NCI-H446 (cell line): Measurements from ENCODE around the gene IL16.

Experiments used
- DNase-seq, 2 experiments: peaks; one replicate each; lab custom pipeline; 2025; lab: John Stamatoyannopoulos, UW

IL16 gene

GRCh38 chr15:81275711-81276392 is 79.2 kb downstream of the IL16 start:
- DNase-seq, result no peak

GRCh38 chr15:81276967-81277366 is 80.3 kb downstream of the IL16 start:
- DNase-seq, result no peak

GRCh38 chr15:81277851-81278250 is 81.2 kb downstream of the IL16 start:
- no peak for DNase-seq

DNA sequence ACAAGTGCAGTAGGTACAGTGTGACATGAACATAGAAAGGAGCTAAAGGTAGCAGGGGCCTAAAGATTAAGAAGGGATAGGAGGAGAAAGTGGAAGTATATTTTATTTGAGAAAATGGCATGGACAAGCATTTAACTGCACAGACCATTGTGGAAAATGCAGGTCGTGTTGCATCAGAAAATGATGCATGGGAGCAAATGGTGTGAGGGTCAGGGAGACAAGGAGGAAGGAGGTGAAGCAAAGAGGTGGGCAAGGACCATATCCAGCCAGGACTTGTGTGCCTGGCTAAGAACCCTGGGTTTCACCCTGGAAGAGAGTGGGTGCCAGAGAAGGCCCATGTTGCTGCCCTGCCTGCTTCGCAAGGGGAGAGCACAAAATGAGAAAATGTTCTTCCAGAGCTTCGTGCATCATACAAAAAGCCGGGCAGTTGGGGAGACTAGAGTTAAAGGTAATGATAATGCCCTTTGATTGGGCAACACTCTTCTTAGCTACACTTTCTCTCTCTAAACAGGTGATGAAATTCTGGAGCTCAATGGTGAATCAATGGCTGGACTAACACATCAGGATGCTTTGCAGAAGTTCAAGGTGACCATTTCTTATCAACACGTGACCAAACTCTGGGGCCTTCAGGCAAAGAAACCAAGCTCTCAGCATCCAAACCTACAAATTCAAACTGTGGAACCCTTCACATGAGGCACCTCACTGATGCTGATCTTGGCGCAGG is 81.8 kb downstream of the IL16 start:
- no peak for DNase-seq

DNA sequence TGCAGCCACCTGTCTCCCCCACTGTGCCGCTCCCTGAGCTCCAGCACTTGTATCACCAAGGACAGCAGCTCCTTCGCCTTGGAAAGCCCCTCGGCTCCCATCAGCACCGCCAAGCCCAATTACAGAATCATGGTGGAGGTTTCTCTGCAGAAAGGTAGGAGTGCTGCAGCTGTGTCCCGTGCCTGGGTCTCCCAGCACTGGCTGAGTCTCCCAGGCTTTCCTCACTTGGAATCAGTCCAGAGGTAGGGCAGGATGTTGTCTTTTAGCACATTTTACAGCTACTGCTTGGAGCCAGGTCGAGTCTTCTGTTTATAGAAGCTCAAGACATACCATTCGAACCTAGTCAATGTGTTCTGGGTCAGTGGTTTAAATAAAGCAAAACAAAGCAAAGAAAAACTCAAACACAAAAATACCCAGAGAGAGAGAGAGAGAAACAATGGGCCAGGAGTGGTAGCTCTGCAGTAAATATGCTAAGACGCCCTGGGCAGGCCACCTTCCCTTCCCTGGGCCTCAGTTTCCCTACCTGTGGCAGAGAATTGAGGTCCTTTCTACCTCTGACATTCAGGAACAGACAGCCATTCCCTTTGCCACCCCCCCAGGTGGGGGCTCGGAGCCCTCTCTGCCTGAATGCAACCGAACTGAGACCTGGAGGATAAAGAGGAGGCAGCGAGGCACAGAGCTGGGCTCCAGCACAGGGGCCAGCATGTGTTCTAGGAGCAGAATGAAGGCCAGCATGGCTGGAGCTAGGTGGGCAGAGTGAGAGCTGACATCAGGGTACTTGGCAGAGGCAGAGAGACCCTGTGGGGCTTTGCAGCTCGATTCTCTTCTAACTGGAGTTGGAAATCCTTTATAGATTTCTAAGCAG is 83.2 kb downstream of the IL16 start:
- DNase-seq, result no peak

- DNase-seq, result peak in 1 of 2 experiments; percentile 11
Observed at GRCh38 chr15:81280696-81281455, 84.2 kb downstream of the IL16 start.

GRCh38 chr15:81281456-81281735 is 84.7 kb downstream of the IL16 start:
- no peak for DNase-seq

- no peak for DNase-seq
Observed at GRCh38 chr15:81281766-81282605, 85.3 kb downstream of the IL16 start.

DNA sequence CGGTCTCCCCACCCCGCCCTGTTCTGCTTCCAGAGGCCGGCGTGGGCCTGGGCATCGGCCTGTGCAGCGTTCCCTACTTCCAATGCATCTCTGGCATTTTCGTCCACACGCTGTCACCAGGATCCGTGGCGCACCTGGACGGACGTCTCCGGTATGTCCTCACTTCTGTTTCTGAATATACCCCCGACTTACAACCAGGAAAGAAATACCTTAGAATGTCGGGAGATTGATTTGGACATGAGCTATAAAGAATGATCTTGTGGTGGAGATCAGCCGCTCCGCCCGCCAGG is 85.9 kb downstream of the IL16 start:
- no peak for DNase-seq

DNA sequence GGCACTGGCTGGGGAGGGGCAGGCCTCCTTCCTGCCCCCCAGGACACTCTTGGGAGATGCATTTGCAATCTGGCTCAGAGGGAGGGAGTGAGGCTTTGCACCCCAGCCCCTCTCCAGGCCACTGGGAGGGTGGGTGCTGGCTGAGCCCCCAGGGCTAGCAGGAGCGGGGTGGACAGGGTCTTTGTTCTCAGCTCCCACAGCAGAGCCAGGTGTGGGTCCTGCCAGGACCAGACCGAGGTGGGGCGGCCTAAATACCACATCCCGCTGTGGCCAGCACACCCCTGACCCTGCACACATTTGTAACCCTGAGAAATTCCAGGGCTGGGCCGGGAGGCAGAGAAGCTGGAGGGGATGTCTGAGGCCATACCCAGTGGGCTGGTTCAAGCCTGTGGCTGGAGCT is 86.2 kb downstream of the IL16 start:
- DNase-seq, result no peak

DNA sequence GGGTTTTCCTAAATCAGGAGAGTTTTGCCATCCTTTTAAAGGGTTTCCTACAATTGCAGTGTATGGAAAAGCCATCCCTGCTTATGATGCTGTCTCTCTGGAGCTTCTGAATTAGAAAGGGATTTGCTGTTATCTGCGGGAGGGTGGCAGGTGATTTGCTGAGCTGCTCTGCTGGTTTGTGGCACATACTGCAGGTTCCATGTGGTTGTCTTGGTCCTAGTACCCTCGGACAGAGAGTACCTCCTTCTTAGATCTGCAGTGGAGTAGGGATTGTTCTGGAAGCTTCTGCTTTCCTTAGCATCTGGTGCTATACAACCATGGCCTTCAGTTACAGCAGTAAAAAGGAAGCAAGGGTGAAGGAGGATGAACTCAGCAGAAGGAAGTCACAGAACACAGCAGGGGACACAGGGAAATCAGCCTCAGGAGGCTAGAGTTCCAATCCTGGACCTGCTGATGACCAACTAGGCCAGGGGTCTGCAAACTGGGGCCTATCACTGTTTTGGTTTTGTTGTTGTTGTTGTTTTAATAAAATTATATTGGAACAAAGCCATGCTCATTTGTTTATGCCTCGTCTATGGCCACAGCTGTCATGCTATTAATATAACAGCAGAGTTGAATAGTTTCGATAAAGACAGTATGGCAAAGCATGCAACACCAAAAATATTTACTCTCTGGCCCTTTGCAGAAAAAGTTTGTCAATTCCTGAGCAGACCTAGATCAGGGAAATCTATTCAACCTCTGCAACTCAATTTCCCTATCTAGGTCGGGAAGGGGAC is 87.8 kb downstream of the IL16 start:
- no peak for DNase-seq

- DNase-seq, result no peak
Observed at GRCh38 chr15:81285461-81285860, 88.8 kb downstream of the IL16 start.

DNA sequence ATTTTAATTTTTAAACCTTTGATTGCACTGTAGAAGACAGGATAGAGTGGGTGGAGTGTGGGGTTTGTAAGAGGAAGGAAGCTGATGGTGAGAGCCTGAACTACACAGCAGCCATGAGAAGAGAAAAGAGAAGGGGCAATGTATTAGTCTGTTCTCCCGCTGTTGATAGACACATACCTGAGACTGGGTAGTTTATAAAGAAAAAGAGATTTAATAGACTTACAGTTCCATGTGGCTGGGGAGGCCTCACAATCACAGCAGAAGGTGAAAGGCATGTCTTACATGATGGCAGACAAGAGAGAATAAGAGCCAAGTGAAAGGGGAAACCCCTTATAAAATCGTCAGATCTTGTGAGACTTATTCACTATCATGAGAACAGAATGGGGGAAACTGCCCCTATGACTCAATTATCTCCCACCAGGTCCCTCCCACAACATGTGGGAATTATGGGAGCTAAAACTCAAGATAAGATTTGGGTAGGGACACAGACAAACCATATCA is 90.0 kb downstream of the IL16 start:
- no peak for DNase-seq

GRCh38 chr15:81288040-81288439 is 91.4 kb downstream of the IL16 start:
- peak in 1 of 2 experiments; percentile 20 for DNase-seq

GRCh38 chr15:81288616-81289015 is 91.9 kb downstream of the IL16 start:
- DNase-seq, result no peak

- no peak for DNase-seq
Observed at GRCh38 chr15:81289910-81290309, 93.2 kb downstream of the IL16 start.

DNA sequence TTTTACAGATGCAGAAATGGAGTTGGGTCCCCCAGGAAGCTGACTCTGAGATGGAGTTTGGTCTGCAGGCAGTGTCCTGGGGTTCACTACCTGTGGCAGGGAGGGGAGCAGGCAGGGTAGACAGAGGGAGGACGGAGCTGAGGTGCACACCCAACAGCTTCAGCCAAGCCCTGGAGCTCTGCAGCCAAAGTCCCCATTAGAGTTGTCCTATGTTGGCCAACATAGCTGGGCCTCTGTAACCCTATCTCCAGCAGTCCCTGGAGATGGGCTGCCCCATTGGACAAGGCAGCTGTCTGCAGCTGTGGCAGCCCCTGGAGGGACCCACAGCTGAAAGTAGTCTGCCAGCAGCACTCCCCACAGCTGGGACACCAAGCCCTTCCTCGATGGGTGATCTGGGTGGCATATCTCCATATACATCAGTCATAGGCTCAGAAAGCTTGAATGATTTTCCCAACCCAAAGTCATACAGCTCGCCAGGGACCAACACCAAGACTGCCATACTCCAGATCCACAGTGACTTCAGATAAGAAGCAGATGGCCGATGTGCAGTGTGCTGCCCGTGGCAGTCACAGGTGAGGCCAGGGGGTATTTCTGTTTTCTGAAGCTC is 95.3 kb downstream of the IL16 start:
- DNase-seq, result no peak

GRCh38 chr15:81292523-81293001 is 95.9 kb downstream of the IL16 start:
- no peak for DNase-seq

GRCh38 chr15:81293728-81294515 is 97.2 kb downstream of the IL16 start:
- DNase-seq, result no peak
